ENCODE measurements around the gene SENP5.

DNA sequence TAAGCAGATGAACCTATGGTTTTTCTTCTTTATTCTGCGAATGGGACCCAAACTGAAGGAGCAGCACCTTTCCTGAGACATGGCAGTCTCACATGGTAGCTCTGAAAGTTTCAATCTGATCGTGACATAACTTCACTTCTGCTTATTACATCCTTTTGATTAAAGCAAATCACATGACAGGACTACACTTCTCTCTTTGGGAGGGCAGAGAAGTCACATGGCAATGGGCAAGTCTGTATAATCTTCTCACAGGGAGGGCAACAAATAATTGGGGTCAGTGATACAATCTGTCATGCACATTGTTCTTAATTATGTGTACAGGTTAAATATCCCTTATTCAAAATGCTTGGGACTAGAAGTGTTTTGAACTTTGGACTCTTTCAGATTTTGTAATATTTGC, 53.0 kb downstream of the SENP5 start:
- TF ChIP-seq, protein P1, sequence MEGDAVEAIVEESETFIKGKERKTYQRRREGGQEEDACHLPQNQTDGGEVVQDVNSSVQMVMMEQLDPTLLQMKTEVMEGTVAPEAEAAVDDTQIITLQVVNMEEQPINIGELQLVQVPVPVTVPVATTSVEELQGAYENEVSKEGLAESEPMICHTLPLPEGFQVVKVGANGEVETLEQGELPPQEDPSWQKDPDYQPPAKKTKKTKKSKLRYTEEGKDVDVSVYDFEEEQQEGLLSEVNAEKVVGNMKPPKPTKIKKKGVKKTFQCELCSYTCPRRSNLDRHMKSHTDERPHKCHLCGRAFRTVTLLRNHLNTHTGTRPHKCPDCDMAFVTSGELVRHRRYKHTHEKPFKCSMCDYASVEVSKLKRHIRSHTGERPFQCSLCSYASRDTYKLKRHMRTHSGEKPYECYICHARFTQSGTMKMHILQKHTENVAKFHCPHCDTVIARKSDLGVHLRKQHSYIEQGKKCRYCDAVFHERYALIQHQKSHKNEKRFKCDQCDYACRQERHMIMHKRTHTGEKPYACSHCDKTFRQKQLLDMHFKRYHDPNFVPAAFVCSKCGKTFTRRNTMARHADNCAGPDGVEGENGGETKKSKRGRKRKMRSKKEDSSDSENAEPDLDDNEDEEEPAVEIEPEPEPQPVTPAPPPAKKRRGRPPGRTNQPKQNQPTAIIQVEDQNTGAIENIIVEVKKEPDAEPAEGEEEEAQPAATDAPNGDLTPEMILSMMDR (IDR thresholded peaks at IDR 0.05) = no peak
- TF ChIP-seq EP300 (IDR thresholded peaks at IDR 0.05) = no peak
